A549 (cell line): ENCODE results near the gene ATXN7. TPM values are rescaled to one million over a fixed set of nuclear protein-coding genes. Genes with fewer than 3 reads are reported as not detected.

ENCODE experiments used
- ATAC-seq, 2 experiments: fragments of 200-7000 bp in 1 of 2; fragments of >200 bp in 1 of 2; cut with Nextera tagmentation in 1 of 2; cut with Tn5 transposase in 1 of 2; 3 replicates each; pipeline versions ENCODE4 v1.8.0 to v1.9.1; 2018 to 2020; ENCODE audit warnings: mild to moderate bottlenecking in 1 of 2, moderate library complexity in 1 of 2
- CTCF ChIA-PET: fragments of 300-600 bp; sonication (Branson Sonifier 250); formaldehyde crosslinking; extraction: SDS; loops from one replicate; lab custom pipeline; 2021; ENCODE audit warnings: antibody characterized with exemption, inconsistent platforms; lab: Yijun Ruan, JAX
- POLR2A ChIA-PET: fragments of 350-600 bp; formaldehyde crosslinking; extraction: SDS; loops from one replicate; lab custom pipeline; 2021; ENCODE audit warnings: antibody characterized with exemption, inconsistent platforms; lab: Yijun Ruan, JAX
- DNase-seq, 2 experiments: peaks; one replicate each; pipeline versions ENCODE4 v3.0.0 to v3.0.0-alpha.2; 2011 to 2016; ENCODE audit warnings: low read depth in 1 of 2, low spot score in 1 of 2
- FAIRE-seq: peaks from 2 replicates; lab custom pipeline; 2011; peaks lifted over from hg19 to GRCh38; lab: Jason Lieb, UNC
- H3K27ac ChIP-seq, 2 experiments: fragments of >200 bp; sonication (Bioruptor Twin); formaldehyde crosslinking; 3 replicates each; pipeline ENCODE4 v1.5.1; 2016 to 2017
- H3K4me1 ChIP-seq: fragments of >200 bp; sonication (Bioruptor Twin); formaldehyde crosslinking; 3 replicates; pipeline ENCODE4 v1.6.1; 2016
- H3K4me2 ChIP-seq: fragments of >200 bp; sonication (Bioruptor Twin); formaldehyde crosslinking; 3 replicates; pipeline ENCODE4 v1.6.1; 2016
- H3K4me3 ChIP-seq: fragments of >200 bp; sonication (Bioruptor Twin); formaldehyde crosslinking; 3 replicates; pipeline ENCODE4 v1.5.1; 2016
- H3K9me3 ChIP-seq: fragments of >200 bp; sonication (Bioruptor Twin); formaldehyde crosslinking; 3 replicates; pipeline ENCODE4 v1.6.1; 2016
- EHF ChIP-seq: fragments of 250-450 bp; sonication (Bioruptor Pico); IDR thresholded peaks from 2 replicates; pipeline ENCODE4 v1.5.0; 2020; ENCODE audit warnings: mild to moderate bottlenecking
- EHMT2 ChIP-seq: fragments of 200-600 bp; sonication (generic); IDR thresholded peaks from 2 replicates; pipeline ENCODE4 v1.6.1; 2016; ENCODE audit warnings: antibody characterized with exemption, low read depth, mild to moderate bottlenecking, moderate library complexity
- GATA3 ChIP-seq: IDR thresholded peaks from 2 replicates; pipeline ENCODE4 v1.6.1; 2012; ENCODE audit warnings: borderline replicate concordance
- HMGXB4 ChIP-seq: fragments of 250-450 bp; sonication (Bioruptor Pico); IDR thresholded peaks from 2 replicates; pipeline ENCODE4 v1.5.0; 2021; ENCODE audit warnings: mild to moderate bottlenecking, moderate library complexity, borderline replicate concordance
- HOXA7 ChIP-seq: fragments of 250-450 bp; sonication (Bioruptor Pico); IDR thresholded peaks from 2 replicates; pipeline ENCODE4 v1.5.0; 2020; ENCODE audit warnings: mild to moderate bottlenecking, moderate library complexity
- HOXB13 ChIP-seq: fragments of 250-450 bp; sonication (Bioruptor Pico); IDR thresholded peaks from 2 replicates; pipeline ENCODE4 v1.5.0; 2020; ENCODE audit warnings: low read depth, mild to moderate bottlenecking, moderate library complexity
- NFE2L2 ChIP-seq: fragments of 150-350 bp; conservative IDR thresholded peaks from 2 replicates; pipeline ENCODE4 v1.6.1; 2014; ENCODE audit warnings: low read length
- RCOR1 ChIP-seq: fragments of 150-350 bp; IDR thresholded peaks from 2 replicates; pipeline ENCODE4 v1.6.1; 2014; ENCODE audit warnings: antibody characterized with exemption, low read length, low read depth
- REST ChIP-seq: fragments of 200-600 bp; sonication (generic); IDR thresholded peaks from 2 replicates; pipeline ENCODE4 v1.6.1; 2016; ENCODE audit warnings: antibody characterized with exemption, mild to moderate bottlenecking, moderate library complexity
- RFX5 ChIP-seq: fragments of 450-650 bp; IDR thresholded peaks from 2 replicates; pipeline ENCODE4 v1.7.1; 2014; ENCODE audit warnings: antibody characterized with exemption, mild to moderate bottlenecking, moderate library complexity
- SREBF2 ChIP-seq: fragments of 450-650 bp; IDR thresholded peaks from 2 replicates; pipeline ENCODE4 v1.6.1; 2014; ENCODE audit warnings: mild to moderate bottlenecking, moderate library complexity
- ZFP36 ChIP-seq: fragments of 450-650 bp; IDR thresholded peaks from 2 replicates; pipeline ENCODE4 v1.6.1; 2014; ENCODE audit warnings: borderline replicate concordance; ENCODE audit not compliant: partially characterized antibody
- WGBS: methylation state at CpG from one replicate; pipeline ENCODE4 v1.1.6; 2017; ENCODE audit errors: missing lambda C conversion rate; 5-methylcytosine and 5-hydroxymethylcytosine counted together
- polyA plus RNA-seq, 4 experiments: library from polyadenylated mRNA; depleted of rRNA in 3 of 4; stranded (reverse); fragments of >200 nt; fragmentation: RNase III in 1 of 4; extraction: RNeasy Plus Mini Kit Qiagen cat#74134 plus additional on column Dnase treatment in 1 of 4; gene quantifications; 2 replicates in 3 of 4; 3 replicates in 1 of 4; pipeline ENCODE4 v1.2.3, GENCODE V29; 2011 to 2017

The ATXN7 gene
- polyA plus RNA-seq, 2 of the 4 experiments (the other 2 are of a cell fraction), result 5.4 to 7.3 TPM

- Histone ChIP-seq H3K9me3 (no peaks in the 10 kb centered on the region), H3K4me3 (no peak overlapping the region), H3K4me2 (no peak overlapping the region), H3K27ac (no peak overlapping the region), H3K4me1 (peaks cover 35% of the 10 kb centered on the region)
- DNase-seq (no peak), ATAC-seq (no peak), FAIRE-seq (no peak)
- 84% methylated on average over 12 of the region's 13 CpGs for WGBS
- ChIA-PET CTCF (interaction anchor here (1.3 to 1.4 kb wide), 2 partner anchors 9 to 10 kb away, joined by 3 to 4 read pairs; no protein-coding TSS in a partner anchor), POLR2A (interaction anchor here (0.7 kb wide), 1 partner anchor 66 kb away, joined by 9 read pairs; no protein-coding TSS in a partner anchor)
- no peak for TF ChIP-seq RCOR1
- no peak for TF ChIP-seq NFE2L2
- no peak for TF ChIP-seq HOXA7
- no peak for TF ChIP-seq SREBF2
These were observed 92.3 kb downstream of the ATXN7 start for GRCh38 chr3:63955830-63956545.

- CTCF ChIA-PET, result no interaction called here
- FAIRE-seq, result no peak
These were observed 95.5 kb downstream of the ATXN7 start for GRCh38 chr3:63959146-63959545.

More at GRCh38 chr3:63959146-63959545, 95.5 kb downstream of the ATXN7 start:
- TF ChIP-seq RFX5 (no peak), EHF (CRISPR knock-in tag) (no peak), ZFP36 (no peak), REST (no peak), EHMT2 (no peak), GATA3 (no peak), HOXB13 (CRISPR knock-in tag) (no peak), HMGXB4 (CRISPR knock-in tag) (no peak)
- H3K4me1 ChIP-seq, result peaks cover 28% of the 10 kb centered on the region
- 82% methylated on average over 3 of the region's 3 CpGs for WGBS
- no peak overlapping the region for H3K4me3 ChIP-seq
- POLR2A ChIA-PET, result no interaction called here
- H3K4me2 ChIP-seq, result no peak overlapping the region
- ATAC-seq, result no peak
- no peak overlapping the region for H3K27ac ChIP-seq
- H3K9me3 ChIP-seq, result no peaks in the 10 kb centered on the region
- no peak for DNase-seq
